ENCODE results near the gene RTKN. TPM values are rescaled to one million over a fixed set of nuclear protein-coding genes. Genes with fewer than 3 reads are reported as not detected.
"Not testable (repeated sequence)": the region's sequence is repeated elsewhere in the genome, so short reads cannot be mapped to it uniquely, and the experiment has no call there.

The RTKN gene, protein sequence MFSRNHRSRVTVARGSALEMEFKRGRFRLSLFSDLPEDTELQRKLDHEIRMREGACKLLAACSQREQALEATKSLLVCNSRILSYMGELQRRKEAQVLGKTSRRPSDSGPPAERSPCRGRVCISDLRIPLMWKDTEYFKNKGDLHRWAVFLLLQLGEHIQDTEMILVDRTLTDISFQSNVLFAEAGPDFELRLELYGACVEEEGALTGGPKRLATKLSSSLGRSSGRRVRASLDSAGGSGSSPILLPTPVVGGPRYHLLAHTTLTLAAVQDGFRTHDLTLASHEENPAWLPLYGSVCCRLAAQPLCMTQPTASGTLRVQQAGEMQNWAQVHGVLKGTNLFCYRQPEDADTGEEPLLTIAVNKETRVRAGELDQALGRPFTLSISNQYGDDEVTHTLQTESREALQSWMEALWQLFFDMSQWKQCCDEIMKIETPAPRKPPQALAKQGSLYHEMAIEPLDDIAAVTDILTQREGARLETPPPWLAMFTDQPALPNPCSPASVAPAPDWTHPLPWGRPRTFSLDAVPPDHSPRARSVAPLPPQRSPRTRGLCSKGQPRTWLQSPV
- 1 to 10 TPM; 1.1 to 1.4 TPM for total RNA-seq
- polyA plus RNA-seq: 1.2 TPM

DNA sequence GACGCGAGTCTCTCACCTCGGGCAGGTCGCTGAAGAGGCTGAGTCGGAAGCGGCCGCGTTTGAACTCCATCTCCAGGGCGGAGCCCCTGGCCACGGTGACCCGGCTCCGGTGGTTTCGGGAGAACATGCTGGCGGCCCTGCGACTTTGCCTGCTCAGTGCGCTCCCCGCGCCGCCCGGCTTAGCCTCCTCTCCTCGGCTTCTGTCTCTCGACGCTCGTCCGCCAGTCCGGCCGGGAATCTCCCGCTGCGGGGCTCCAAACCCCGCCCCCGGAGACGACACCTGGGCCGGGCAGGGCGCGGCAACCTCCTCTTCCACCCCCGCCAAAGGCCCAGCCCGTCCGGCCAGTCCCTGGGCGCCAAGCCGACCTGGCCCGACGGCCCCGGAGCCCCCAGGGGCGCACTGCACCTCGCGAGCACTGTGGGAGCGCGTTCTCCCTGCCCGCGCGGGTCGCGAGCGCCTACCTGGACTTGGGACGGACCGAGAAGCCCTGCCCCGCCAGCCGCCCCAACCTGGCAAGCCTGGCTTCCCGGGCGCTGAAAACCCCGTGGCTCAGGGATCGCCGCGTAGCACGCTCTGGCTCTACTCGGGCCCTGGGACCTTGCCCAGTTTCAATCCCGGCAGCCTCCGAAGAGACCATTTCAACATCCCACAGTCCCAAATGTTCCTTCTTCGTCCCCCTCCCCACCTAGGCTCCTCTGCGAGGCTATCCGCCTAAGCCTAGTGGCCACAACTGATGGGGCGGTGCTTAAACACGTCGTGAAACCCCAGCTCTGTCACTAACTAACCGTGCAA lies at the start of gene RTKN:
RTKN (minus strand) TSS at position 248 of the 793 bp plus-strand sequence; CDS start at position 127, 121 bp downstream.
- H3K4me1 ChIP-seq (ENCODE audit: insufficient read depth, low read length): peaks cover 8% of the 10 kb centered on the region
- H3K27ac Mint-ChIP-seq: peak within 1 kb of the TSS in 4 of 8 donors; percentile 48 to 81 (median 66)
- H3K4me3 ChIP-seq (ENCODE audit: low read length): peak within 1 kb of the TSS; percentile 22
- no peaks in the 10 kb centered on the region for H3K36me3 ChIP-seq (ENCODE audit: insufficient read depth, low read length)
- no peak within 1 kb of the TSS for H3K27ac ChIP-seq (ENCODE audit: low read depth, low read length)
- peaks cover 6 to 20% (median 8%) of the 10 kb centered on the region in 3 donors for H3K4me1 Mint-ChIP-seq
- H3K9me3 Mint-ChIP-seq: peaks cover 0 to 2% (median 0%) of the 10 kb centered on the region in 5 donors
- no peaks in the 10 kb centered on the region for H3K9me3 ChIP-seq (ENCODE audit: low read length)
- peaks cover 27 to 37% of the 10 kb centered on the region in 2 donors for H3K27me3 Mint-ChIP-seq
- POLR2A ChIA-PET: interaction anchor here (0.5 kb wide), 1 partner anchor 263 kb away, joined by 5 read pairs; no protein-coding TSS in a partner anchor
- DNase-seq: peak in 3 of 5 donors; percentile 24 to 40 (median 33)
- H3K27me3 ChIP-seq (ENCODE audit: insufficient read depth, low read length, poor library complexity, severe bottlenecking): peaks cover 26% of the 10 kb centered on the region
- CTCF ChIA-PET: no interaction called here
- peak within 1 kb of the TSS; percentile 48 to 78 (median 66) for H3K4me3 Mint-ChIP-seq
- no peaks in the 10 kb centered on the region for H3K36me3 Mint-ChIP-seq

DNA sequence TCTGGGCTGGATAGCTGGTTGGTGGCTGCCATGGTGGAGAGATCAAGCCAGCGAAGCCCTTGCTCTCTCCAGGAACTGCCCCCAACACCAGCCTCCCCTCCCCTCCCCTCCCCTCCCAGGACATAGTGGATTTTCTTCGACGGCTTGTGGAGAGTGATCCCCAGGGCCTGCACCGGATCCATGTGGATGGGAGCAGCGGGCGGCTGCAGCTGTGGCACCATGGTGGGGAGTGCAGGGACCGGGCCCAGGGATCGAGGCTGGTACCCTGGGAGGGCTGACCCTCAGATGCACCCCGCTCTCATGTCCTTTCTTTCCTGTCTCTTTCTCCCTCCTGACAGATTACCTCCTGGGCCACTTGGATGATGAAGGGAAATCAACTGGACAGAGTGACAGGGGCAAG lies 48.2 kb upstream of the RTKN start:
- peaks cover 2 to 10% (median 4%) of the 10 kb centered on the region in 3 donors for H3K4me1 Mint-ChIP-seq
- Histone ChIP-seq H3K9me3 (ENCODE audit: low read length) (no peaks in the 10 kb centered on the region), H3K36me3 (ENCODE audit: insufficient read depth, low read length) (peaks cover 35% of the 10 kb centered on the region), H3K27ac (ENCODE audit: low read depth, low read length) (no peak overlapping the region), H3K4me3 (ENCODE audit: low read length) (no peak overlapping the region), H3K27me3 (ENCODE audit: insufficient read depth, low read length, poor library complexity, severe bottlenecking) (no peaks in the 10 kb centered on the region), H3K4me1 (ENCODE audit: insufficient read depth, low read length) (no peaks in the 10 kb centered on the region)
- H3K27me3 Mint-ChIP-seq: no peaks in the 10 kb centered on the region
- CTCF ChIA-PET: interaction anchor here (1.1 to 1.3 kb wide), 3 partner anchors 10 to 55 kb away, joined by 3 to 4 read pairs (median 3); no protein-coding TSS in a partner anchor
- no peaks in the 10 kb centered on the region for H3K9me3 Mint-ChIP-seq
- no peak overlapping the region for H3K4me3 Mint-ChIP-seq
- POLR2A ChIA-PET: interaction anchor here (0.6 kb wide), 1 partner anchor 29 kb away, joined by 7 read pairs; no protein-coding TSS in a partner anchor
- no peak for DNase-seq
- no peak overlapping the region for H3K27ac Mint-ChIP-seq
- H3K36me3 Mint-ChIP-seq: peaks cover 7 to 80% (median 20%) of the 10 kb centered on the region in 3 donors

DNA sequence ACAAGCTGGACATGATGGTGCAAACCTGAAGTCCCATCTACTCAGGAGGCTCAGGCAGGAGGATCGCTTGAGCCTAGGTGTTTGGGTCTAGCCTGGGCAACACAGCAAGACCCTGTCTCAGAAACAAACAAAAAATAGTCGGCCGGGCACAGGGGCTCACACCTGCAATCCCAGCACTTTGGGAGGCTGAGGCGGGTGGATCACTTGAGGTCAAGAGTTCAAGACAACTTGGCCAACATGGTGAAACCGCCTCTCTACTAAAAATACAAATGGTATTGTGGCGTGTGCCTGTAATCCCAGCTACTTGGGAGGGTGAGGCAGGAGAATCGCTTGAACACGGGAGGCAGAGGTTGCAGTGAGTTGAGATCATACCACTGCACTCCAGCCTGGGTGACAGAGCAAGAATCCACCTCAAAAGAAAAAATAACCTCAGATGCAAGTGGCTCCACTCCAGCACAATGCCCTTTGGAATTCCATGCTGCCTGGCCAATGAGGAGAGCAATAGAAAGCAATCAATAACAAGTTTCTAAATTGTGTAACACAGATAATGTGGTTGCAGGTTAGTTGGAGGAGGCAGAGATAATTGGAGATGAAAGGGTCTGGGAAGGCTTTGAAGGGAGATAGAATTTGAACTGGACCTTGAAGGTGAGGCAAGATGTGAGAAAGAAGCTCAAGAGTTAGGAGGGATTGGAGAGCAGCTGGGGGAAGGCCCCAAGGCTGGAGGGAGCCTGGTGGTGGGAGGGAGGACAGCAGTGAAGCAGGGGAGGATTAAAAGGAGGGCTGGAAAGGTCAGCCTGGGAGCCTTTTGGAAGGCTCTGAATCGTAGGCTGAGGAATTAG lies 47.1 kb upstream of the RTKN start:
- no peaks in the 10 kb centered on the region for H3K27me3 Mint-ChIP-seq
- Histone ChIP-seq H3K27me3 (ENCODE audit: insufficient read depth, low read length, poor library complexity, severe bottlenecking) (no peaks in the 10 kb centered on the region), H3K4me1 (ENCODE audit: insufficient read depth, low read length) (no peaks in the 10 kb centered on the region), H3K36me3 (ENCODE audit: insufficient read depth, low read length) (peaks cover 35% of the 10 kb centered on the region), H3K27ac (ENCODE audit: low read depth, low read length) (no peak overlapping the region), H3K9me3 (ENCODE audit: low read length) (no peaks in the 10 kb centered on the region), H3K4me3 (ENCODE audit: low read length) (no peak overlapping the region)
- peaks cover 7 to 76% (median 21%) of the 10 kb centered on the region in 3 donors for H3K36me3 Mint-ChIP-seq
- H3K4me1 Mint-ChIP-seq: peaks cover 4 to 15% (median 10%) of the 10 kb centered on the region in 3 donors
- CTCF ChIA-PET: interaction anchor here (1.1 to 1.3 kb wide), 3 partner anchors 12 to 43 kb away, joined by 3 to 4 read pairs (median 4); no protein-coding TSS in a partner anchor
- no peak overlapping the region for H3K4me3 Mint-ChIP-seq
- H3K27ac Mint-ChIP-seq: no peak overlapping the region
- POLR2A ChIA-PET: interaction anchor here (0.6 kb wide), 2 partner anchors 11 to 37 kb away, joined by 3 to 4 read pairs; no protein-coding TSS in a partner anchor
- H3K9me3 Mint-ChIP-seq: no peaks in the 10 kb centered on the region
- no peak for DNase-seq

DNA sequence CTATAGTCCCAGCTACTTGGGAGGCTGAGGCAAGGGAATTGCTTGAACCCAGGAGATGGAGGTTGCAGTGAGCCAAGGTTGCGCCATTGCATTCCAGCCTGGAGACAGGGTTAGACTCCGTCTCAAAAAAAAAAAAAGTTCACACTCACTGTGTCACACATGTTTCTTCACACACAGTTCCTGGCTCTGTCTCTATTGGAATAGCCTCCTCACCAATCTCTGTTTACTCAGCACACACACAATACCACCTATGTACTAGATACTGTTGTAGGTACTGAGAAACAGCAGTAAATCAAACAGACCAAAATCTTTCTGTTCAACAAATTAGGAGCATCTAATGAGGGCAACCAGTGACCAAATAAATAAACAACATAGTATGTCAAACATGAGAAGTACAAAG lies 44.4 kb upstream of the RTKN start:
- Histone ChIP-seq H3K4me3 (ENCODE audit: low read length) (no peak overlapping the region), H3K9me3 (ENCODE audit: low read length) (no peaks in the 10 kb centered on the region), H3K27ac (ENCODE audit: low read depth, low read length) (no peak overlapping the region), H3K27me3 (ENCODE audit: insufficient read depth, low read length, poor library complexity, severe bottlenecking) (no peaks in the 10 kb centered on the region), H3K36me3 (ENCODE audit: insufficient read depth, low read length) (peaks cover 20% of the 10 kb centered on the region), H3K4me1 (ENCODE audit: insufficient read depth, low read length) (peaks cover 16% of the 10 kb centered on the region)
- H3K4me3 Mint-ChIP-seq: peak overlapping the region in 1 of 7 donors; percentile 10
- peaks cover 20 to 39% (median 28%) of the 10 kb centered on the region in 3 donors for H3K4me1 Mint-ChIP-seq
- no peaks in the 10 kb centered on the region for H3K27me3 Mint-ChIP-seq
- DNase-seq: no peak
- CTCF ChIA-PET: no interaction called here
- H3K27ac Mint-ChIP-seq: no peak overlapping the region
- H3K9me3 Mint-ChIP-seq: no peaks in the 10 kb centered on the region
- H3K36me3 Mint-ChIP-seq: peaks cover 4 to 61% (median 11%) of the 10 kb centered on the region in 3 donors
- POLR2A ChIA-PET: no interaction called here

DNA sequence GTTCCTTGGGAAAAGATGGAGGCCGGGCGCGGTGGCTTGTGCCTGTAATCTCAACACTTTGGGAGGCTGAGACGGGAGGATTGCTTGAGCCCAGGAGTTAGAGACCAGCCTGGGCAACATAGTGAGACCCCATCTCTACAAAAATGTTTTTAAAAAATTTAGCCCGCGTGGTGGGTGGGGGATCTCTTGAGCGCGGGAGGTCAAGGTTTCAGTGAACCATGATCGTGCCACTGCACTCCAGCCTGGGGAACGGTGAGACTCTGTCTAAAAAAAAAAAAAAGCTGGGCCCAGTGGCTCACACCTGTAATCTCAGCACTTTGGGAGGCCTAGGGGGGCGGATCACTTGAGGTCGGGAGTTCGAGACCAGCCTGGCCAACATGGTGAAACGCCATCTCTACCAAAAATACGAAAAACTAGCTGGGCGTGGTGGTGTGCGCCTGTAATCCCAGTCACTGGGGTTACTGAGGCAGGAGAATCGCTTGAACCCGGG lies 42.0 kb upstream of the RTKN start:
- ChIA-PET POLR2A (interaction anchor here (0.8 to 3.9 kb wide), 4 partner anchors 11 to 48 kb away, joined by 3 to 56 read pairs (median 33); partner anchors contain the start of genes INO80B, MRPL53 and WBP1), CTCF (interaction anchor here (0.9 to 5.6 kb wide), 18 partner anchors 8 to 232 kb away, joined by 3 to 83 read pairs (median 8); partner anchors contain the start of genes AUP1, HTRA2, INO80B and LBX2)
- peaks cover 0 to 55% (median 9%) of the 10 kb centered on the region in 3 donors for H3K36me3 Mint-ChIP-seq
- Histone ChIP-seq H3K4me1 (ENCODE audit: insufficient read depth, low read length) (peaks cover 25% of the 10 kb centered on the region), H3K4me3 (ENCODE audit: low read length) (peak overlapping the region; percentile 99), H3K27ac (ENCODE audit: low read depth, low read length) (peak overlapping the region; percentile 89), H3K36me3 (ENCODE audit: insufficient read depth, low read length) (peaks cover 18% of the 10 kb centered on the region)
- H3K27me3 ChIP-seq (ENCODE audit: insufficient read depth, low read length, poor library complexity, severe bottlenecking); H3K9me3 ChIP-seq (ENCODE audit: low read length); H3K27me3 Mint-ChIP-seq; H3K9me3 Mint-ChIP-seq; DNase-seq: not testable (repeated sequence)
- peak overlapping the region; percentile 3 to 100 (median 100) for H3K27ac Mint-ChIP-seq
- H3K4me3 Mint-ChIP-seq: peak overlapping the region; percentile 98 to 100 (median 100)
- H3K4me1 Mint-ChIP-seq: peaks cover 32 to 56% (median 45%) of the 10 kb centered on the region in 3 donors

DNA sequence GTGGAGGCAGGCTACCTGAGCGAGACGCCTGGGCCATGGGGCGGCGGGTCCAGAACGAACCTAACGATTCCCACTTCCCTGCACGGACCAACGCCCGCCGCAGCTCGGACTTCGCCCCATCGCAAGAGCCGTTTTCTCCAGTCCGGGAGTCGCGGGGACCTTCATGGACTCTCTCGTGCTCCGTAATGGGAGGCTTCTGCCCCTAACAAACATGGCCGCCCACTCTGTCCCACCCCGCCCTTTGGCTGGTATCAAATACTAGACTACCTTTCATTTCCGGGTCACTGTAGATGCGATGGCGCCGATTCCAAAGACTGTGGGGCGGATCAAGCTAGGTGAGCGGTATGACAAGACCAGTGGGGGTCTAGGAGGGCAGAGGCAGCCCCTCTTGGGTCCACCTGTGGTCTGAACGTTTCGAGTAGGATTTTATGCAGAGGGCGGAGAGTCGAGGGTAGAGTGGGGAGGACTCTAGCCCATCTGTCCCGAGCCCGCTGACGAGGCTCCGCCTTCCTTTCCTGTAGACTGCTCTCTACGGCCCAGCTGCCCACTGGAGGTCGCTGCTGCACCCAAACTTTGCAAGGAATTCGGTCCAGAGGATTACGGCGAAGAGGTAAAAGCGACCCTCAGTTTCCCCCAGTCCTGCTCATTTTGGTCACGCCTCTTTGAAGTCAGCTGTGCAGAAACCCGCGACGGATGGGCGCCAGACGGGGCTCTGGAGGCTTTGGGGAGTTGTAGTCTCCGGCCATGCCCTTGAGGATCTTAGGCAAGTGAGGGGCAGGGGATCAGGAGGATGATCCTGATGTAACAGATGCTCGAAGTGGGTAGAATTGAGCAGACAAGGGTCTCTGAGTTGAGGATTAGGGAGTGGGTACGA lies 41.3 kb upstream of the RTKN start, which contains the start of the genes CCDC142 and TTC31:
CCDC142 (minus strand) TSS at position 198 of the 874 bp plus-strand sequence; CDS start at position 37, 161 bp downstream.
TTC31 (plus strand) TSS at position 281 of the 874 bp plus-strand sequence; CDS start at position 296, 15 bp downstream.
- H3K36me3 Mint-ChIP-seq: peaks cover 0 to 51% (median 9%) of the 10 kb centered on the region in 3 donors
- Histone ChIP-seq H3K36me3 (ENCODE audit: insufficient read depth, low read length) (peaks cover 13% of the 10 kb centered on the region), H3K9me3 (ENCODE audit: low read length) (no peaks in the 10 kb centered on the region), H3K27ac (ENCODE audit: low read depth, low read length) (peak within 1 kb of the TSS; percentile 89), H3K4me1 (ENCODE audit: insufficient read depth, low read length) (peaks cover 25% of the 10 kb centered on the region), H3K27me3 (ENCODE audit: insufficient read depth, low read length, poor library complexity, severe bottlenecking) (no peaks in the 10 kb centered on the region), H3K4me3 (ENCODE audit: low read length) (peak within 1 kb of the TSS; percentile 99)
- peak within 1 kb of the TSS; percentile 98 to 100 (median 100) for H3K4me3 Mint-ChIP-seq
- peak; percentile 87 to 96 (median 93) for DNase-seq
- no peaks in the 10 kb centered on the region for H3K9me3 Mint-ChIP-seq
- peaks cover 32 to 56% (median 45%) of the 10 kb centered on the region in 3 donors for H3K4me1 Mint-ChIP-seq
- H3K27me3 Mint-ChIP-seq: no peaks in the 10 kb centered on the region
- ChIA-PET CTCF (interaction anchor here (0.6 to 5.6 kb wide), 27 partner anchors 9 to 234 kb away, joined by 3 to 83 read pairs (median 5); partner anchors contain the start of genes AUP1, DQX1, HTRA2 and INO80B), POLR2A (interaction anchor here (0.6 to 3.9 kb wide), 9 partner anchors 10 to 643 kb away, joined by 3 to 56 read pairs (median 5); partner anchors contain the start of genes AUP1, DQX1, HTRA2 and INO80B)
- H3K27ac Mint-ChIP-seq: peak within 1 kb of the TSS; percentile 95 to 100 (median 100)

Data from CD8-positive, alpha-beta memory T cell (primary cell).